HG02610 (cell line): ENCODE results near the gene SPIRE2.
"Not testable (repeated sequence)": the region's sequence is repeated elsewhere in the genome, so short reads cannot be mapped to it uniquely, and the experiment has no call there.

Source experiments
- ATAC-seq: cut with Tn5 transposase; IDR thresholded peaks from one replicate; pipeline ENCODE4 v1.9.1; 2021; ENCODE audit warnings: mild to moderate bottlenecking, moderate library complexity; ENCODE audit not compliant: unreplicated experiment

The SPIRE2 gene

GRCh38 chr16:89834813-89835363 lies 6.6 kb downstream of the SPIRE2 start:
- ATAC-seq = not testable (repeated sequence)

- ATAC-seq = not testable (repeated sequence)
These were observed 8.2 kb downstream of the SPIRE2 start for GRCh38 chr16:89836484-89836883.

GRCh38 chr16:89837014-89837546 lies 8.8 kb downstream of the SPIRE2 start:
- ATAC-seq = no peak

GRCh38 chr16:89841275-89841674 lies 13.0 kb downstream of the SPIRE2 start:
- no peak for ATAC-seq

GRCh38 chr16:89842471-89843408 lies 14.5 kb downstream of the SPIRE2 start:
- no peak for ATAC-seq

GRCh38 chr16:89843409-89844350 lies 15.4 kb downstream of the SPIRE2 start:
- no peak for ATAC-seq

- ATAC-seq = no peak
These were observed 16.6 kb downstream of the SPIRE2 start for GRCh38 chr16:89844739-89845339.

- ATAC-seq = no peak
These were observed 17.1 kb downstream of the SPIRE2 start for GRCh38 chr16:89845417-89845816.

GRCh38 chr16:89847051-89847939 lies 19.0 kb downstream of the SPIRE2 start:
- ATAC-seq = no peak

- ATAC-seq = no peak
These were observed 19.6 kb downstream of the SPIRE2 start for GRCh38 chr16:89847940-89848297.

- ATAC-seq = no peak
These were observed 20.7 kb downstream of the SPIRE2 start for GRCh38 chr16:89848974-89849373.

- no peak for ATAC-seq
These were observed 25.2 kb downstream of the SPIRE2 start for GRCh38 chr16:89853306-89853993.

- ATAC-seq = no peak
These were observed 27.1 kb downstream of the SPIRE2 start for GRCh38 chr16:89855301-89855945.

GRCh38 chr16:89855986-89856385 lies 27.7 kb downstream of the SPIRE2 start:
- no peak for ATAC-seq

GRCh38 chr16:89858973-89859614 lies 30.8 kb downstream of the SPIRE2 start:
- ATAC-seq = no peak

- ATAC-seq = no peak
These were observed 31.3 kb downstream of the SPIRE2 start for GRCh38 chr16:89859615-89860007.

GRCh38 chr16:89860747-89861304 lies 32.6 kb downstream of the SPIRE2 start:
- ATAC-seq = no peak

GRCh38 chr16:89861648-89862047 lies 33.4 kb downstream of the SPIRE2 start:
- ATAC-seq = no peak
